PC-3 (cell line): Measurements from ENCODE around the gene CASZ1.

Experiments
- CTCF ChIP-seq: fragments of 300-600 bp; sonication (generic); conservative IDR thresholded peaks from 2 replicates; pipeline ENCODE4 v1.5.1; 2017; ENCODE audit warnings: antibody characterized with exemption, low read depth, mild to moderate bottlenecking, low read length
- EZH2 ChIP-seq: fragments of 300-600 bp; sonication (generic); IDR thresholded peaks from one replicate; pipeline ENCODE4 v1.6.1; 2017; ENCODE audit warnings: antibody characterized with exemption, mild to moderate bottlenecking, low read length; ENCODE audit not compliant: unreplicated experiment
- EZH2phosphoT487 ChIP-seq: fragments of 300-600 bp; sonication (generic); IDR thresholded peaks from 2 replicates; pipeline ENCODE4 v1.6.1; 2018; ENCODE audit warnings: mild to moderate bottlenecking, antibody characterized with exemption, low read length, borderline replicate concordance

GRCh38 chr1:10717296-10718082 lies 79.0 kb downstream of the CASZ1 start:
- TF ChIP-seq CTCF (no peak), EZH2phosphoT487 (no peak), EZH2 (no peak)
